ENCODE data around the gene STAG1. TPM values are rescaled to one million over a fixed set of nuclear protein-coding genes. Genes with fewer than 3 reads are reported as not detected.
A peak's percentile ranks its signal among the peaks of the same experiment; 100 is the strongest.

STAG1 gene
- polyA plus RNA-seq, 3 donors from 2014 or later: 11.8 to 22.6 (median 14.6) TPM

GRCh38 chr3:136311968-136312367, 440.2 kb downstream of the STAG1 start:
- DNase-seq: no peak
- no peaks in the 10 kb centered on the region for H3K27me3 Mint-ChIP-seq (ENCODE audit: low read depth in 3 of 3)
- H3K4me3 Mint-ChIP-seq: no peak overlapping the region
- no peaks in the 10 kb centered on the region for H3K9me3 Mint-ChIP-seq
- H3K36me3 Mint-ChIP-seq: peaks cover 11 to 15% (median 13%) of the 10 kb centered on the region in 3 donors
- no peaks in the 10 kb centered on the region for H3K4me1 Mint-ChIP-seq
- H3K27ac Mint-ChIP-seq: no peak overlapping the region

- no peak overlapping the region for H3K27ac Mint-ChIP-seq
- no peaks in the 10 kb centered on the region for H3K9me3 Mint-ChIP-seq
- DNase-seq: no peak
- no peak overlapping the region for H3K4me3 Mint-ChIP-seq
- H3K4me1 Mint-ChIP-seq: no peaks in the 10 kb centered on the region
- no peaks in the 10 kb centered on the region for H3K27me3 Mint-ChIP-seq (ENCODE audit: low read depth in 3 of 3)
- H3K36me3 Mint-ChIP-seq: peaks cover 7 to 15% (median 13%) of the 10 kb centered on the region in 3 donors
Observed at GRCh38 chr3:136311261-136311660, 440.9 kb downstream of the STAG1 start.

- Mint-ChIP-seq H3K36me3 (peaks cover 11 to 27% (median 16%) of the 10 kb centered on the region in 3 donors), H3K4me1 (no peaks in the 10 kb centered on the region), H3K9me3 (peaks cover 0 to 2% (median 0%) of the 10 kb centered on the region in 6 donors), H3K27ac (no peak overlapping the region), H3K27me3 (ENCODE audit: low read depth in 3 of 3) (no peaks in the 10 kb centered on the region), H3K4me3 (no peak overlapping the region)
- no peak for DNase-seq
Observed at GRCh38 chr3:136305879-136306278, 446.3 kb downstream of the STAG1 start.

- no peaks in the 10 kb centered on the region for H3K27me3 Mint-ChIP-seq (ENCODE audit: low read depth in 3 of 3)
- no peak for DNase-seq
- H3K27ac Mint-ChIP-seq: peak overlapping the region in 1 of 6 donors; percentile 58
- peaks cover 18 to 30% (median 20%) of the 10 kb centered on the region in 3 donors for H3K36me3 Mint-ChIP-seq
- no peaks in the 10 kb centered on the region for H3K9me3 Mint-ChIP-seq
- H3K4me3 Mint-ChIP-seq: no peak overlapping the region
- no peaks in the 10 kb centered on the region for H3K4me1 Mint-ChIP-seq
Observed at GRCh38 chr3:136300444-136300843, 451.7 kb downstream of the STAG1 start.

GRCh38 chr3:136297826-136298225, 454.4 kb downstream of the STAG1 start:
- H3K4me3 Mint-ChIP-seq: no peak overlapping the region
- DNase-seq: no peak
- peak overlapping the region in 1 of 6 donors; percentile 41 for H3K27ac Mint-ChIP-seq
- no peaks in the 10 kb centered on the region for H3K4me1 Mint-ChIP-seq
- H3K9me3 Mint-ChIP-seq: no peaks in the 10 kb centered on the region
- H3K27me3 Mint-ChIP-seq (ENCODE audit: low read depth in 3 of 3): peaks cover 0 to 1% (median 0%) of the 10 kb centered on the region in 3 donors
- H3K36me3 Mint-ChIP-seq: peaks cover 23 to 43% (median 25%) of the 10 kb centered on the region in 3 donors

GRCh38 chr3:136296960-136297359, 455.2 kb downstream of the STAG1 start:
- H3K4me3 Mint-ChIP-seq: no peak overlapping the region
- DNase-seq: no peak
- H3K4me1 Mint-ChIP-seq: no peaks in the 10 kb centered on the region
- no peak overlapping the region for H3K27ac Mint-ChIP-seq
- H3K9me3 Mint-ChIP-seq: no peaks in the 10 kb centered on the region
- H3K36me3 Mint-ChIP-seq: peaks cover 23 to 49% (median 25%) of the 10 kb centered on the region in 3 donors
- H3K27me3 Mint-ChIP-seq (ENCODE audit: low read depth in 3 of 3): peaks cover 0 to 1% (median 0%) of the 10 kb centered on the region in 3 donors

- peaks cover 22 to 51% (median 23%) of the 10 kb centered on the region in 3 donors for H3K36me3 Mint-ChIP-seq
- no peaks in the 10 kb centered on the region for H3K9me3 Mint-ChIP-seq
- no peak overlapping the region for H3K27ac Mint-ChIP-seq
- H3K27me3 Mint-ChIP-seq (ENCODE audit: low read depth in 3 of 3): peaks cover 0 to 3% (median 0%) of the 10 kb centered on the region in 3 donors
- no peak for DNase-seq
- no peak overlapping the region for H3K4me3 Mint-ChIP-seq
- H3K4me1 Mint-ChIP-seq: no peaks in the 10 kb centered on the region
Observed at GRCh38 chr3:136294176-136294575, 458.0 kb downstream of the STAG1 start.

- Mint-ChIP-seq H3K4me1 (no peaks in the 10 kb centered on the region), H3K27ac (peak overlapping the region in 1 of 6 donors; percentile 20)
Observed at GRCh38 chr3:136293279-136293678, 458.9 kb downstream of the STAG1 start.

GRCh38 chr3:136292500-136292899, 459.7 kb downstream of the STAG1 start:
- peaks cover 25 to 46% (median 26%) of the 10 kb centered on the region in 3 donors for H3K36me3 Mint-ChIP-seq
- no peaks in the 10 kb centered on the region for H3K4me1 Mint-ChIP-seq
- H3K27ac Mint-ChIP-seq: no peak overlapping the region
- H3K4me3 Mint-ChIP-seq: no peak overlapping the region
- peaks cover 0 to 3% (median 0%) of the 10 kb centered on the region in 3 donors for H3K27me3 Mint-ChIP-seq (ENCODE audit: low read depth in 3 of 3)
- DNase-seq: no peak
- no peaks in the 10 kb centered on the region for H3K9me3 Mint-ChIP-seq

More at GRCh38 chr3:136293279-136293678, 458.9 kb downstream of the STAG1 start:
- H3K9me3 Mint-ChIP-seq: no peaks in the 10 kb centered on the region
- peaks cover 0 to 3% (median 0%) of the 10 kb centered on the region in 3 donors for H3K27me3 Mint-ChIP-seq (ENCODE audit: low read depth in 3 of 3)
- no peak overlapping the region for H3K4me3 Mint-ChIP-seq
- DNase-seq: no peak
- H3K36me3 Mint-ChIP-seq: peaks cover 22 to 45% (median 25%) of the 10 kb centered on the region in 3 donors

GRCh38 chr3:136291302-136291701, 460.9 kb downstream of the STAG1 start:
- Mint-ChIP-seq H3K36me3 (peaks cover 23 to 47% (median 29%) of the 10 kb centered on the region in 3 donors), H3K27ac (no peak overlapping the region), H3K27me3 (ENCODE audit: low read depth in 3 of 3) (peaks cover 0 to 3% (median 0%) of the 10 kb centered on the region in 3 donors), H3K9me3 (no peaks in the 10 kb centered on the region), H3K4me1 (no peaks in the 10 kb centered on the region), H3K4me3 (no peak overlapping the region)
- no peak for DNase-seq

Other genes starting within 250 kb of the STAG1 start
- under 1 TPM in 1 of 3 donors, not detected in 2; 0.09 TPM for gene SLC35G2, start 66.7 kb upstream of the STAG1 start, polyA plus RNA-seq
- gene NCK1, start 109.8 kb upstream of the STAG1 start, polyA plus RNA-seq: 10 to 100 TPM; 46.2 to 68.9 (median 46.3) TPM
- under 1 TPM in 2 of 3 donors, not detected in 1; 0.55 to 0.73 TPM for gene IL20RB, start 205.6 kb upstream of the STAG1 start, polyA plus RNA-seq